Lung (tissue), 12 donors: ENCODE results near the gene CFAP119. TPM values are rescaled to one million over a fixed set of nuclear protein-coding genes. Genes with fewer than 3 reads are reported as not detected.

Experiments used
- ATAC-seq: fragments of 200-7000 bp; cut with Tn5 transposase; one replicate; pipeline ENCODE4 v1.9.1; 2020; ENCODE audit warnings: moderate number of reproducible peaks; ENCODE audit not compliant: insufficient read depth, low FRiP score
- DNase-seq, 3 donors: peaks; one replicate each; pipeline ENCODE4 v3.0.0-alpha.2; 2013 to 2017
- H3K27ac ChIP-seq, 2 donors: one replicate each; pipeline ENCODE4 v1.5.1; 2013; ENCODE audit warnings: mild to moderate bottlenecking in 2 of 2, moderate library complexity in 2 of 2, control low read depth in 1 of 2, inconsistent platforms in 1 of 2, low read depth in 1 of 2, low read length in 1 of 2
- H3K27me3 ChIP-seq, 3 donors: one replicate each; pipeline ENCODE4 v1.5.1; 2013; ENCODE audit warnings: low read length in 2 of 3; ENCODE audit not compliant: control insufficient read depth in 3 of 3, insufficient read depth in 3 of 3
- H3K36me3 ChIP-seq, 4 donors: one replicate each; pipeline ENCODE4 v1.5.1; 2013; ENCODE audit warnings: low read length in 4 of 4, mild to moderate bottlenecking in 1 of 4, moderate library complexity in 1 of 4; ENCODE audit not compliant: control insufficient read depth in 4 of 4, insufficient read depth in 4 of 4
- H3K4me1 ChIP-seq, 5 donors: one replicate each; pipeline ENCODE4 v1.5.1; 2013; ENCODE audit warnings: low read length in 5 of 5, mild to moderate bottlenecking in 2 of 5, moderate library complexity in 1 of 5; ENCODE audit not compliant: control insufficient read depth in 5 of 5, insufficient read depth in 5 of 5
- H3K4me3 ChIP-seq: one replicate; pipeline ENCODE4 v1.5.1; 2013; ENCODE audit warnings: mild to moderate bottlenecking, control low read depth, moderate library complexity
- H3K9ac ChIP-seq, 2 donors: one replicate each; pipeline ENCODE4 v1.5.1; 2013; ENCODE audit warnings: low read length in 2 of 2, control low read depth in 1 of 2; ENCODE audit not compliant: insufficient read depth in 1 of 2
- H3K9me3 ChIP-seq, 4 donors: one replicate each; pipeline ENCODE4 v1.5.1; 2013; ENCODE audit warnings: low read length in 3 of 4, mild to moderate bottlenecking in 1 of 4, moderate library complexity in 1 of 4; ENCODE audit not compliant: control insufficient read depth in 4 of 4, insufficient read depth in 3 of 4
- CTCF ChIP-seq: IDR thresholded peaks from 2 replicates; pipeline ENCODE4 v1.5.1; 2012; ENCODE audit warnings: mild to moderate bottlenecking; ENCODE audit errors: control extremely low read depth, extremely low read depth
- WGBS, 2 donors: extraction: QIAGEN DNeasy Blood & Tissue Kit; methylation state at CpG; one replicate each; pipeline ENCODE4 v1.1.7; 2013; 5-methylcytosine and 5-hydroxymethylcytosine counted together
- polyA plus RNA-seq, 2 donors: library from polyadenylated mRNA; stranded (reverse); fragments of 200-250 nt; gene quantifications; one replicate each; pipeline ENCODE4 v1.2.1, GENCODE V29; 2013
- total RNA-seq, 2 donors: library from RNA; depleted of rRNA in 1 of 2; stranded (reverse); fragments of >200 nt in 1 of 2; gene quantifications; one replicate each; pipeline ENCODE4 v1.2.1, GENCODE V29; 2014 to 2021
- donor health status: control.
- donor health status: control.
- donor health status: Bipolar disorder and iron deficiency.
- donor health status: healthy.
- donor health status: DM: yes; HTN: yes; CAD: no.

Gene CFAP119
- total and polyA plus RNA-seq, 4 donors: 7.3 to 29.5 (median 16.7) TPM

- peak overlapping the region; percentile 78 for H3K4me3 ChIP-seq
- ATAC-seq (peak; percentile 95), DNase-seq (peak; percentile 87 to 93 (median 88))
- H3K36me3 ChIP-seq: no peaks in the 10 kb centered on the region
- no peak for TF ChIP-seq CTCF
- peaks cover 0 to 13% (median 4%) of the 10 kb centered on the region in 5 donors for H3K4me1 ChIP-seq
- no peaks in the 10 kb centered on the region for H3K27me3 ChIP-seq
- WGBS, 2 donors: 1 to 2% methylated on average over 50 to 62 of the region's 62 CpGs
- peak overlapping the region; percentile 95 to 98 for H3K27ac ChIP-seq
- peak overlapping the region; percentile 61 to 86 for H3K9ac ChIP-seq
- no peaks in the 10 kb centered on the region for H3K9me3 ChIP-seq
These were observed 43.7 kb upstream of the CFAP119 start for GRCh38 chr16:30805370-30806169.

- TF ChIP-seq CTCF: no peak
- peak overlapping the region in 1 of 2 donors; percentile 28 for H3K27ac ChIP-seq
- no peaks in the 10 kb centered on the region for H3K9me3 ChIP-seq
- H3K36me3 ChIP-seq: no peaks in the 10 kb centered on the region
- H3K4me1 ChIP-seq: peaks cover 0 to 13% (median 4%) of the 10 kb centered on the region in 5 donors
- DNase-seq (no peak), ATAC-seq (no peak)
- WGBS, 2 donors: 47 to 56% methylated on average over 8 of the region's 8 CpGs
- H3K4me3 ChIP-seq: peak overlapping the region; percentile 64
- peak overlapping the region; percentile 50 to 86 for H3K9ac ChIP-seq
- no peaks in the 10 kb centered on the region for H3K27me3 ChIP-seq
These were observed 43.2 kb upstream of the CFAP119 start for GRCh38 chr16:30805056-30805369.

- no peak overlapping the region for H3K4me3 ChIP-seq
- WGBS, 2 donors: 70 to 71% methylated on average over 3 of the region's 3 CpGs
- H3K4me1 ChIP-seq: peaks cover 0 to 13% (median 4%) of the 10 kb centered on the region in 5 donors
- no peak overlapping the region for H3K27ac ChIP-seq
- H3K27me3 ChIP-seq: no peaks in the 10 kb centered on the region
- ATAC-seq (no peak), DNase-seq (no peak)
- TF ChIP-seq CTCF: no peak
- no peaks in the 10 kb centered on the region for H3K9me3 ChIP-seq
- H3K36me3 ChIP-seq: no peaks in the 10 kb centered on the region
- H3K9ac ChIP-seq: no peak overlapping the region
These were observed 41.1 kb upstream of the CFAP119 start for GRCh38 chr16:30802936-30803335.
